ENCODE results near the gene NT5DC2.

Gene NT5DC2

DNA sequence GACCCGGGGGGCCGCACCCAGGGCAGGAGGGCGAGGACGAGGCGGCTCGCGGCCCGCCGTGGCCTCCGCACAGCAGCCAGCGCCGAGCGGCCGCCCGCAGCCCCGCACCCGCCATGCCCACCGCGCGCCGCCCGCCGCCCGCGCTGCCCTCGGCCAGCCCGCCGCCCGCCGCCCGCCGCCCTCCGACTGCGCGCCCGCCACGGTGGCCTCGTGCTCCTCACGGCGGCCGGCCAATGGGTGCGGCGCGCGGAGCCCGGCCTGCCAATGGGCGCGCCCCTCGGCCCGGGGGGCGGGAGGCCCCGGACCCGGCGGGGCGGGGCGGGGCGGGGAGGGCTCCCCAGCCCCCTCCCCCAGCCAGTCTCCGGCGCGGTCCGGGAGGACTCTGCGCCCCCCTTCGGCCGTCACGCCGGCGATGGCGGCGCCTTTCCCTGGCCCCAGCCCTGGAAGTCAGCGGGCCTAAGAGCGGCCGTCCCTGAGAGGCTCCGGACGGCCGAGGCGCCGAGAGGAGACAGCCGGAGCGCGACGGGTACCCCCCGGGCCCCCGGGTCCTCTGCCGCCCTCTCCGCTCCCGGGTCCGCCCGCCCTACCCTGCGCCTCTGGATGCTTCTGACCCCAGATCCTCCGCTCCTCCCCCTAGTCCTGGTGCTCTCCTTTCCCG lies at the start of gene NT5DC2:
Gene NT5DC2, minus strand, starts transcription at position 235 of the 658 bp plus-strand sequence. Its CDS starts 120 bp downstream, at position 115.
- peak; percentile 87 for DNase-seq

DNA sequence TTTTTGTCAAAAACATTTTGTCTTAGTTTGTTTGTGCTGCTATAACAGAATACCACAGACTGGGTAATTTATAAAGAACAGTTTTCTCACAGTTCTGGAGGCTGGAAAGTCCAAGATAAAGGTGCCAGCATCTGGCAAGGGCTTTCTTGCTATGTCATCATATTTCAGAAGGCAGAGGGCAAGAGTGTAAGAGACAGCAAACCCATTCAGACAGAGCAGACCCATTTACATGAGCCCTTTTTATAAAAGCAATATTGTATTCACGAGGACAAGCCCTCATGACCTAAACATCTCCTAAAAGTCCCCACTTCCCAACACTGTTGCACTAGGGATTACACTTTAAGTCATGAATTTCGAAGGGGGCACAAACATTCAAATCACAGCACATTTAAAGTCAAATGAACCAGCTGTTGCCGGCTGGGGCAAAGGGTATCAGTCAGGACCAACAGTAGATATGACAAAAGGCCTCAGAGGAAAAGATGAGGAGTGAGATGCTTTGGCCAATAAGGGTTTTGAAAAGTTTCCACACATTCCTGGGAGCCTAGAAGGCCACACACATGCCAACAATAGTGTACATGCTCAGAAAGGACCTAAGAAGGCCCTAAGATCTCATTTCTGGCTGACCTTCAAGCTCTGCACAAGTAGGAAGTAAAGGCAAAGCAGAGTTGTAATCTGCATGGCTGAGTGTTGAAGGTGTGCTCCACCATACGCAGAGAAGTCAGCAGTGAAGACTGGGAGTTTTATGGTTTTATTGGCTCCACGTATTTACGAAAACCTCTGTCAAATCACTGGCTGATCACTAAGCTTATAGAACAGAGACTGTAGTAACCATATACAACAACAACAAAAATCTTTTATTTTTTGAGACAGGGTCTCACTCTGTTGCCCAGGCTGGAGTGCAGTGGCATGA lies 40.7 kb upstream of the NT5DC2 start:
- no peak for DNase-seq

DNA sequence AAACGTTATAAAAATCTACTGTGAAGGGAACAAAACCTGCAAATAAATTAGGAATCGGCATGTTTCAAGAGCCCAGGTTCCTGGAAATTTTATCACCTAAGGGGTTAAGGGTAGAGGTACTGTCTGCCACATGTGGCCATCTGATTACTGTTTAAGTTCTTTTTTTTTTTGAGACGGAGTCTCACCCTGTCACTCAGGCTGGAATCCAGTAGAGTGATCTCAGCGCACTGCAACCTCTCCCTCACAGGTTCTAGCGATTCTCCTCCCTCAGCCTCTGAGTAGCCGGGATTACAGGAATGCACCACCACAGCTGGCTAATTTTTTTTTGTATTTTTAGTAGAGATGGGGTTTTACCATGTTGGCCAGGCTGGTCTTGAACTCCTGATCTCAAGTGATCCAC lies 38.6 kb upstream of the NT5DC2 start:
- no peak for DNase-seq

DNA sequence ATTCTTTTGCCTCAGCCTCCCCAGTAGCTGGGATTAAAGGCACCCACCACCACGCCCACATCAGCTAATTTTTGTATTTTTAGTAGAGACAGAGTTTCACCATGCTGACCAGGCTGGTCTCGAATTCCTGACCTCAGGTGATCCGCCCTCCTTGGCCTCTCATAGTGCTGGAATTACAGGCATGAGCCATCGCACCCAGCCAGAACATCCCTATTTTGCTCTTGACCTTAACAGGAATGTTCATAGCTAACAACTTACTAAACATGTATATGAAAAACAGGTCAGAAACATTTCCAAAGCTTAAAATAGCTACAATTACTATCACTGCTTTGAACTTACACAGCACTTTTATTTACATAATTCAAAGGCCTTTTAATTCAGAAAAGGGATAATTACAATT lies 36.4 kb upstream of the NT5DC2 start:
- DNase-seq, result no peak

DNA sequence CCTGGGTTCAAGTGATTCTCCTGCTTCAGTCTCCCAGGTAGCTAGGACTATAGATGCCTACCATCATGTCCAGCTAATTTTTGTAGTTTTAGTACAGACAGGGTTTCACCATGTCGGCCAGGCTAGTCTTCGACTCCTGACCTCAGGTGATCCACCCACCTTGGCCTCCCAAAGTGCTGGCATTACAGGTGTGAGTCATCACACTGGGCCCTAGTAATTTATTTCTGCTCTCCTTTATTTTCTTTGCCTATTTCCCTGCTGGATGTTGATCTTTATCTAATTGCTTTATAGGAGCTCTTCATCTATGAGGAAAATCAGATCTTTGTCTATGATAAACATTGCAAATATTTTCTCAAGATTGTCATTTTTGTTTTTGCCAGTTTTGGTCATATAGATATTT lies 34.4 kb upstream of the NT5DC2 start:
- no peak for DNase-seq

DNA sequence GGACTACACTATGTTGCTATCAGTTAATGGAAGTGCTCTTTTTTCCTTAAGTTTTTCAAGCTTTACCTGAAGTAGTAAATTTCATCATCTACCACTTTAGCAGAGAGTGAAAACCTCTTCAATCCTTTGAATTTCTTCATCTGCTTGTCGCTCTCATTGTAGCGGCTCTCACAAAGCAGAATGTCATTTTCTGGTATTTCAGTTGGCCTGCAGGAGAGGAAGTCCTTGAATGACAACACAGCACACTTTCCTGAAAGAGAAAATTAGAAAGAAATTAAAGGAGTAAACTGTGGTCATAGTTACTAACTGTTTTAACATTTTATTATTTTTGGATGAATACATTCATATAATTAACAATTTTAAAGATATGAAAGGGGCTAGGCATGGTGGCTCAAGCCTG lies 30.3 kb upstream of the NT5DC2 start:
- DNase-seq, result no peak

DNA sequence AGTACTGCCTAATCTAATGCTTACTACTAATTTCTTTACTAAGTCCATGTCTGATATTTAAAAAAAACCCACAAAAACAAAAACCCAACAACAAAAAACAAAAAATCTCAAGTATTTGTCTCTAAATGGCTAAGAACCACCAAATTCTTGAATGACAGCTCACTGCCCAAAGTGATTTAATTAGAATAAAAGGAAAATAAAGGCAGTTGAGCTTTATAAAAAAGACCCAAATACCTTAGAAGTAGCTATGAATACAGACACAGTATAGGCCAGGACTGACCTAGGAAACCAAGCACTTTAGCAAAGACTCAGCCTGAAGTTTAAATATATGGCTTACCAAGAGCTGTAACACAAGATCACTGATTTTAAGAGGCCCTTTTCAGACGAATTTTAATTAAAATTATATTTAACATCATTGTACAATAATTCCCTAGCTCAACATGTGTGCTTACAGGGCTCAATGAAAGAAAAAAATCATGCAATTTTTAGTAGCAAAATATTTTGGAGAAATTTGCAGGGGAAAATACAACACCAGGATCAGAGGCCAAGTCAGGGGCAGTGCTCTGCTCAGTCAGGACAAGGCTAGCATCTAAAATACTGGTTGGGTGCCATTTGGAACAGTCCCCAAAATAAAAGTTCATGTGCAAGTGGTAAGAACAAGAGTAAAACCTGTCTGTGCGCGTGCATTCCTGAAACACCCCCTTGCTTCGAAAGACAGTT lies 27.5 kb upstream of the NT5DC2 start:
- no peak for DNase-seq

DNA sequence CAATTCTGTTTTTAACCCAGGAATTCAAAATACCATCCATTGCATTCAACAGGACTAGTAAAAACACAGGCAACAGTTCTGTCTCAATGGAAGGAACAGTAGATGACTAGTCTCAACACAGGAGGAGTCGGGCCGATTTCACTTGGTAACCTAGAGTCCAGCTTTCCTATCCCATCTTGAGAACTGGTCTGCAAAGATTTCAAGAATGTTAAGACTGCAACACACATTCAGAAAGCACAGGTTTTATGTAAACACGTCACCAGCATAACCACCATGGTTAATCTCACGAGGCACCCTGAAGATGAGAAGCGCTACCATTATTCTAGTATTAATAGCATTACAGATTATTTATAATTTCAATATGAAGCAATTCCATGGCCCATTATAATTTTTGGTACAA lies 24.8 kb upstream of the NT5DC2 start:
- no peak for DNase-seq

DNA sequence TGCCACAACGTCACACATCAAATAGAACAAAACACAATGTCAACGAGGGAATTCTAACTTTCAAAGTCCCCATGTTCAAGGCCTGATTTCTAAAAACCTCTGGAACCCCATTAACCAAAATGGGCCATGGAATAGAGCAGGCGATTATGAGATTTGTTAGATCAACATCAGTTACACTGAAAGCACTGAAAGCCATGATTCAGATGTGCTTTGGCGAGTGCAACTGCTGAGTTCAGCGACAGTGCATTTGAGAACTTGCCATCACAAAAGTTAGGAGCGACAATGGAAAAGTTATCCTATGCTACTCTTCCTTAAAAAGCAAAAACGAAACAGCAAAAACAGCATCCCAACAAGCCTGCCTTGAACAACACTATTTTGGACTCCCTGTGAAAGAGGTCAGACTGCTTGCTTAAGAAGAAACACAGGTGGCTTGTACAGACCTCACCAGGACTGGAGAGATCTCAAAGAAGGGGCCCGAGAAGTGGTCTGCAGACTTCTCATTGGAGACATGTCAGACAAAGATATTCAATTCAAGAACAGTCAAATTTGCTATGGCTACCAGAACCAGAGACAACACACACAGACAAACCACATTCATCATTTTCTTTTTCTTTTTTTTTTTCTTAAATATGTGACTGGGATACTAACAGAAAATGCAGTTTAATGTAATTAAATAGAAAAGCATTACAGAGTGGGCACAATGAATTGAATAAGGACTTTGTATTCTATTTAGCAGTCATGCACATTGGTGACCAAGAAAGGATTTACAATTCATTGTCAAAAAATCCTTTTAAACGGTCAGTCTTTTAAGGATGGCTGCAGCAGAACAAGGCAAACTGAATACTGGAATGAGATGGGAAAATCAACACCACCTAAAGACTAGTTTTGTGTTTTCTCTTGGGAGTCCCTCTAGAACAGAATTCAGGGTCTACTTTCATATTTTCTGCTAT lies 23.6 kb upstream of the NT5DC2 start:
- no peak for DNase-seq

DNA sequence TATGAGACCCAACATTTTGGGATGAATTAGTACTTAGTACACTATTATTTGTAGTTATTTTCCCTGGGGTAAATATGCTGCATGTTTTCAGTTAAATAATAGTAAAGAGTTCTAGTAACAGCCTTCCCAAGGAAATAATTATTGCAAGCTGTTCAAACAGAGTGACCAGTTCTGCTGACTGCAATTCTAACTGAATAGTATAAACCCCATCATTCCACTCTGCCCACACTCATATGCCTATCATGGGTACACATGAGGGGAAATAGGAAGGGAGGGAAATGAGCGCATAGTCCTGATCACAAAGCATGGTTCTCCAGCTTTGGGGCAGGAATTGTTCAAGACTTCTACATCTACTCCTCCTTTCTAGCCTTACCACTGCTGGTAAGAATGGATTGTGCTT lies 21.4 kb upstream of the NT5DC2 start:
- no peak for DNase-seq

DNA sequence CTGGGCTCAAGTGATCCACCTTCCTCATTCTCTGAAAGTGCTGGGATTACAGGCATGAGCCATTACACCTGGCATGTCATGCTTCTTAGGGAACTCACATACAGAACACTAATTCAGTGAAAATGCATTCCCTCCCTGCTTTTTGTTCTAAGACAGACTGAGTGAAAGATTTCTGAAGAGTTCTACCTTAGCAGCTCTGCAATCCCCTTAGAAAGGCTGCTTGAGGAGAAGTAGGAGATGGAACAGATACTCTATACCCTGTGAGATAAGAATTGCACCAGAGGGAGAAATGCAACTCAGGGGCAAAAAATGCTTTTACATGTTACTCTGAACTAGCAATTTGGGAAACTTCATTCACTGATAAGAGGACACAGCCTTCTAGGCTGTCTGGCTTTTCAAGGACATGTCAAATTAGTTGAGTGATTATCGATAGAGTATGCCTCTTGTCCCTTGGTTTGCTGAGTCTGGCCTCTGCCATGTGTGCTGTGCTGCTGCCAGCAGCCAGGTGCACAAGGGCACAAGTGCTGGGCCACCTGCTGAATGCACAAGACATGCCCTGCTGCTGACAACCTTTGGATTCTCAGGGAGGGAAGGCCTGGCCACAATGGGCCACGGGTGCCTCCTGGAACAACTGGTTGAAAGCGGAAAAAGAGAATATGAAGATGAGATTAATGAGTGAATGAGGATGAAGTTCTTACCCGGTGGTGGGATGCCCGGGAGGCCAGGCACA lies 20.5 kb upstream of the NT5DC2 start:
- no peak for DNase-seq

DNA sequence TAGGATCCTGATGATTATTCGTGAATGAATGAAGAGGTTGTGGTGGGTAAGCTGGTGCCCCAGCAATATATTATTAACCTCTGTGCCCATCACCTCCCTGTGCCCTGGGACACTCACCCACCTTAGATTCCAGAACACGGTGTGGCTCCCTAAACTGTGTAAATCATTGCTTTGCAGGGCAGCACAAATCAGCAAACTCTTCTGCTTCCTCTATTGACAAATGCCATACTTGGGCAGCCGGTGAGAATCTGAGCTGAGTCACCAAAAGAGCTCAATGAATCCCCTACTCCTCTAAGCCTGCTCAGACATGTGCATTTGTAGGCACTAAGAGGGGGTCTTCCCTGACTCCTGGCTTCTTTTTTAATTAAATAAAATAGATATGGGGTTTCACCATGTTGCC lies 18.4 kb upstream of the NT5DC2 start:
- DNase-seq, result no peak

DNA sequence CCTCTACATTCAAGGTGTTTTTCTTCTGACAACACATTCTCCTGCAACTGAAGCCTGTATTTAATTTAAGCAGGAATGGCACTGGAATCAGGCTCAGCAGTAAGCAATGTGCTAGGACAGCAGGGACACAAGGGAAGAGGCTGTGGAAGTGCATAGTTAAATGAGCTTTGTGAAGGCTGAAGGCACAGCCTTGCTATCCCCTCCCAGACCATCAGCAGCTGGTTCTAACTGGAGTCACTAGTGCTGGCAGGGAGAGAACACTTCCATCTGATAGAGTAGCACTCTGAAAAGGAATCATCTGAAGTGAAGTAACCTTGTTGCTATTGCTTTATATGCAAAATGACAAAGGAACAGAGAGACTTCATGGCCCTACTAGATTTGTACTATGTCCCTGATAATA lies 17.5 kb upstream of the NT5DC2 start:
- DNase-seq, result no peak

DNA sequence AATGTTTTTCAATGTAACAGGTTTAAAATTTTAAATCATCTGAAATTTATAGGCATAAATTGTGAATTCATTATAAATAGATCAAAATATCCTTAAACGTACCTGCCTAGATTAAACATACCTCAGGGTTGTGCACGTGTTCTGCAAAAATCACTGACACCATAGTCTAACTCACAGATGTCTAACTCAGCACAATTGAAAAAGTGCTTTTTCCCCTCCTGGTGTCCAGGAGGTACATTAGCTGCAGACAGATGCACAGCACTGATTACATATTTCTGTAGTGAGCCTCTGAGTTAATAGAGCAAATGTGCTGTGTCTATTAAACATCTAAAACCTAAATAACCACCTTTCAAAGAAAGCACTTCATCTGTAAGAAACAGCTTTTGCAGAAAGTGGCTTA lies 13.5 kb upstream of the NT5DC2 start:
- DNase-seq, result no peak

DNA sequence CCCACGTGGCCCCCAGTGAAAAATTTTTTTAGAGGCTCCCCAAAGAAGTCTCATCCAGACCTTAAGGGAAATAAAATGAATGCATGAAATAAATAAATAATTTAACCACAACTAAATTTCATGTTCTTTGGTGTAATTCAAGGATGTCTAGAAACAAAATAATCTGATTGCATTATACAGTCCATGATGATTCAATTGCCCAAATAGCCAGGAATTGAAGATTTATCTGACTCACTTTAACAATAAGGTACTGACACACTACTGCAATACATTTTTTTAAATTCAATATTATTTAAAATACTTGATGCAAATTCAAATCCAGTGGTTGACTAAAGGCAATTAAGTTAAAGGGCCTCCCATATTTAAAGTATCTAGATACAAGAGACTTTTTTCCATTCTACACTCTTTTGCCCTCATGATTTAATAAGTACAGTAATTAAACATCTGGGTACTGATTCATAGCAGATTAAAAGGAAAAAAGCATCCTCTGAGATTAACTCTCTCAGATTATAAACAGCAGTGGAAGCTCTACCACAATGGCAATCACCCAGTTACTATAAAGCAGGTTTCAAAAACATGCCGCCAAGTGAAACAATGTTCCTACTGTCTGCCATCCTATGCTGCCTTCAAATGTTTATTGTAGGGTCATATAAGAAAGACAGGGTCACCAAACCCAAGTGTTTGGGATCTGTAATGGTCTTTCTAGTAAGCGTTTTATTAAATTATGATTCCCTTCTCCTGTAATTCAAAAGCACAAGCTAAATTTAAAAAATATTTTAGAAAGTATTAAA lies 12.6 kb upstream of the NT5DC2 start:
- DNase-seq, result no peak

DNA sequence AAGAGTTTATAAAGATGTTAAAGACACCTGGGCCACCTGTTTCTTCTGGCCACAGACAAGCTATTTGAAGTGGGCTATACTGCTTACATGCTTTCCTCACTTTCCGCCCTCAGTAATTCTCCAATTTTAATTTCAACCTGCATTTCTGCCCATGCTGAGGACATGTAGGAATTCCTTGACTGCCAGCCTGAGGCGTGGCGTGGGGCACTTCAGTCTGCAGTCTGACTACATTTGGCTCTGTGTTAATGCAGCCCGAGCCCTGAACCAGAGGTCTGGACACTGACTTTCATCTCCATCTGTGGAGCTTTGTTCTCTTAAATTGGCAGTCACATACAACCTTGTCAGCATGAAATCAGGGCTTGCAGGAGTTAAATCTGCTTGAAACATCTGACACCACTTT lies 11.3 kb upstream of the NT5DC2 start:
- DNase-seq, result no peak

DNA sequence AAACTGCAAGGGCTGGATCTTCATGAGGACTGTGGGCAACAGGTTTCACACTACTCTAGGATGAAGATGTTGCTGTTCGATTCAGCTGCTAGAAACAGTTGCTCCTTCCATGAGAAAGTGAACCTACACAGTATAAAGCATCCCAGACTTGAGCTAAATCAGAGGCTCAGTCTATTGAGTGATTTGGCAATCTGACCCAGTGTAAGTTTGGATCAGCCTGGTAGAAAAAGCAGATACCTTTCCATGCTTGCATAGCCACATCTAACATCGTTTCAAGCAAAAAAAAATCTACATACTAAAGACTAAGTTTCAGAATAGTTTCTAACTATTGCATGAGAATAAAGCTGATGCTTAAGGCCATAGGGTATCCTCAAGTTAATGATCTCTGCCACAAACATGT lies 7.4 kb upstream of the NT5DC2 start:
- no peak for DNase-seq

DNA sequence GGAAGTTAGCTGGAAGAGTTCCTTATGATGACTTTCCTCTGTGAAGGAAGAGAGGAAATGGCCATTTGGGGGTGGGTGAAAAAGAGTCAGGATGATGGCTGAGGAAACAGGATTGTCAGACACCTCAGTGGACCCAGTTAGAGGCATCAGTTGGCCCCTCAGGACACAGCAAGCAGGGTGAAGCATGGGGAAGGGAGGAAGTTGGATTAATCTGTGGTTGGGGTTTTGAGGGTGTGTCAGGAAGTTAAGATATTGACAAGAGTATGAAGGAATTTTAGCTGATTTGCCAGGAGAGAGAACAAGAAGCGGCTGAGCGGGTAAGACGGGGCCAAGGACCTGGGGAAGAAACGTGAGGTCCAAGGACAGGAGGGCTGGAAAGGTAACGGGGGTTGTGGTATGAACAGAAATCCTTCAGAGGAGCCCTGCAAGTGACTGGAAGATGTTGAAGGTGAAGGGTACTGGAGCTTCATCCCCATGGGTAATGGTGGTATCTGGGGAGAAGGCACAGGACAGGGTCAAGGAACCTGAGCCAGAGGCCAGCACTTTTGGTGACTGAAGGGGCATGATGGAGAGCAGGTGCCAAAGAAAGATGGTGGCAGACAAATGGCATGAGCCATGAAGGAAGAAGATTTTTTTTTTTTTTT lies 5.5 kb upstream of the NT5DC2 start:
- peak; percentile 47 for DNase-seq

DNA sequence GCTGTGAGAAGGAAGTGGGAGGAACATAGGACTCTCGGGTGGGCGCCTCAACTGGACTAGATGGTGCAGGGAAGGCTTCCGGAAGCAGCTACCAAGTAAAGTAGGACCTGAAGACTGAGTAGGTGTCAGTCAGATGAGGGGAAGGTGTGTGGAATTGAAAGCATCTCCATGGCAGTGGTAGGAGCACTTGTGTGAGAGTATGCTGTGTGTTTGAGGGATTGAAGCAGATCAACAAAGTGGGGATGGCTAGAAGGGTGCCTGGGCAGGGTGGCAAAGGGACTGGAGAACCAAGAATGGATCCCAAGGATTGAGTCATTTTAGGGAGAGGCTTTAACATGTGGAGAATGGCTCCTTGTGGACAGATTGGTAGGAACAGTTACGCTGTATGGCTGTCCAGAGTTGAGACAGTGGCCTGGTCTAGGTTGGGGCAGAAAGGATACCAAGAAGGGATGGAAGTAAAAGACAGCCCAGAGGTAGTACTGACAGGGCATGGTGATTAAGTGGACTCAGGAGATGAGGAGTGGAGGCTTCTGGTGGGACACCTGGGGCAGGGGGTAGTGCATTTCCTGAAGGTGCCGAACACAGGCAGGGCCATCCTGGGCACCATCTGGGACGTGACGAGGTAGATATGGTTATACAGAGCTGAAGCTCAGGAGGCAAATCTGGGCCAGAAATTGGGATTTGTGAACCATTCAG lies 4.2 kb upstream of the NT5DC2 start:
- DNase-seq, result peak; percentile 44

DNA sequence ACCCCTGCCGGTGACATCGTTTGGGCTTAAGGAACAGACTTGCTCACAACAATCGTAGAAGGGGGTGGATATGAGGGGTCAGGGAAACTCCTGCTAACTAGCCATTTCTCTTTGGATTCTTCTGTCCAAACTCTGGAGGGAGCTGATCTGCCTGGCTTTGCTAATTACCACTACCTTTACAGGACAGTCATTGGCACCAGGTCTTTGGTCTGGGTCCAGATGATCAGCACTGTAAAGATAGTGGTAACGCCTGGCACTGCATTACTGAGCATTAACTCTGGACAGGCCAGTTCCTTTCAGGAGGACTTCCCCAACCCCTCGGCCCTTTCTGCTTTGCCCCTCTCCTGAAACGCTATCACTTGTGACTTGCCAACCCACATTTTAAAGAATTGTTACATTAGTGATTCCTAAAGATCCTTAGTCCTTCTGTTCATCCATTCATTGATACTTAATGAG lies 3.5 kb upstream of the NT5DC2 start:
- no peak for DNase-seq
